Muscle layer of duodenum (tissue), 2 donors: ENCODE measurements around the gene LINGO3.
A peak's percentile ranks its signal among the peaks of the same experiment; 100 is the strongest.

Source experiments
- H3K27ac ChIP-seq: one replicate; pipeline ENCODE4 v1.7.0; 2013; ENCODE audit warnings: mild to moderate bottlenecking, low read length
- H3K27me3 ChIP-seq: one replicate; pipeline ENCODE4 v1.7.0; 2013; ENCODE audit warnings: low read depth, mild to moderate bottlenecking, control low read depth, low read length
- H3K36me3 ChIP-seq, 2 donors: one replicate each; pipeline ENCODE4 v1.7.0; 2013; ENCODE audit warnings: low read length in 2 of 2, control low read depth in 1 of 2, mild to moderate bottlenecking in 1 of 2; ENCODE audit not compliant: insufficient read depth in 2 of 2, control insufficient read depth in 1 of 2
- H3K4me1 ChIP-seq, 2 donors: one replicate each; pipeline ENCODE4 v1.7.0; 2013; ENCODE audit warnings: low read length in 2 of 2, mild to moderate bottlenecking in 2 of 2, control low read depth in 1 of 2, moderate library complexity in 1 of 2; ENCODE audit not compliant: insufficient read depth in 2 of 2, control insufficient read depth in 1 of 2
- H3K4me3 ChIP-seq, 2 donors: one replicate each; pipeline ENCODE4 v1.7.0; 2013; ENCODE audit warnings: low read length in 2 of 2, low read depth in 1 of 2, mild to moderate bottlenecking in 1 of 2
- H3K9me3 ChIP-seq, 2 donors: one replicate each; pipeline ENCODE4 v1.7.0; 2013; ENCODE audit warnings: low read length in 2 of 2, control low read depth in 1 of 2, mild to moderate bottlenecking in 1 of 2; ENCODE audit not compliant: control insufficient read depth in 1 of 2
- donor health status: healthy.

The LINGO3 gene

DNA sequence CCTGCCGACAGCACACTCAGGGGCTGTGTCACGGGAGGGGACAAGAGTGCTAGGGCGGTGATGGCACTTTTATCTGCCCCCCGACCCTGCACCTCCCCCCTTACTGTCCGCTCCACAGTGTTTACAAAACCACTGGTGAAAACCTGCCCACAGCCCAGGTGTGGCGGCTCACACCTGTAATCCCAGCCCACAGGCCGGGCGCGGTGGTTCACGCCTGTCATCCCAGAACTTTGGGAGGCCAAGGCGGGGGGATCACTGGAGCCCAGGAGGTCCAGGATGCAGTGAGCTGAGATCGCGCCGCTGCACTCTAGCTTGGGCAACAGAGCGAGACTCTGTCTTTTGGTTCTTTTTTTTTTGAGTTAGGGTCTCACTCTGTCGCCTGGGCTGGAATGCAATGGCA is 11.8 kb downstream of the LINGO3 start:
- H3K27me3 ChIP-seq: peaks cover 4% of the 10 kb centered on the region

GRCh38 chr19:2294687-2295335 is 13.1 kb downstream of the LINGO3 start:
- Histone ChIP-seq H3K4me1 (peaks cover 0 to 32% of the 10 kb centered on the region in 2 donors), H3K27ac (no peak overlapping the region), H3K36me3 (no peaks in the 10 kb centered on the region), H3K4me3 (peak overlapping the region in 1 of 2 donors; percentile 40), H3K27me3 (peaks cover 10% of the 10 kb centered on the region), H3K9me3 (no peaks in the 10 kb centered on the region)

More for the DNA sequence above, 11.8 kb downstream of the LINGO3 start:
- H3K36me3 ChIP-seq: no peaks in the 10 kb centered on the region
- H3K27ac ChIP-seq: no peak overlapping the region
- H3K4me3 ChIP-seq: no peak overlapping the region
- H3K4me1 ChIP-seq: peaks cover 0 to 19% of the 10 kb centered on the region in 2 donors
- no peaks in the 10 kb centered on the region for H3K9me3 ChIP-seq

GRCh38 chr19:2291185-2291751 is 16.7 kb downstream of the LINGO3 start:
- Histone ChIP-seq H3K27me3 (peaks cover 18% of the 10 kb centered on the region), H3K4me3 (peak overlapping the region in 1 of 2 donors; percentile 54), H3K27ac (no peak overlapping the region), H3K9me3 (no peaks in the 10 kb centered on the region), H3K4me1 (peaks cover 0 to 38% of the 10 kb centered on the region in 2 donors), H3K36me3 (no peaks in the 10 kb centered on the region)

- Histone ChIP-seq H3K27ac (no peak overlapping the region), H3K27me3 (peaks cover 18% of the 10 kb centered on the region), H3K36me3 (no peaks in the 10 kb centered on the region), H3K4me3 (peak overlapping the region; percentile 26 to 54), H3K9me3 (no peaks in the 10 kb centered on the region), H3K4me1 (peaks cover 0 to 38% of the 10 kb centered on the region in 2 donors)
These were observed 17.3 kb downstream of the LINGO3 start for GRCh38 chr19:2290441-2291184.

DNA sequence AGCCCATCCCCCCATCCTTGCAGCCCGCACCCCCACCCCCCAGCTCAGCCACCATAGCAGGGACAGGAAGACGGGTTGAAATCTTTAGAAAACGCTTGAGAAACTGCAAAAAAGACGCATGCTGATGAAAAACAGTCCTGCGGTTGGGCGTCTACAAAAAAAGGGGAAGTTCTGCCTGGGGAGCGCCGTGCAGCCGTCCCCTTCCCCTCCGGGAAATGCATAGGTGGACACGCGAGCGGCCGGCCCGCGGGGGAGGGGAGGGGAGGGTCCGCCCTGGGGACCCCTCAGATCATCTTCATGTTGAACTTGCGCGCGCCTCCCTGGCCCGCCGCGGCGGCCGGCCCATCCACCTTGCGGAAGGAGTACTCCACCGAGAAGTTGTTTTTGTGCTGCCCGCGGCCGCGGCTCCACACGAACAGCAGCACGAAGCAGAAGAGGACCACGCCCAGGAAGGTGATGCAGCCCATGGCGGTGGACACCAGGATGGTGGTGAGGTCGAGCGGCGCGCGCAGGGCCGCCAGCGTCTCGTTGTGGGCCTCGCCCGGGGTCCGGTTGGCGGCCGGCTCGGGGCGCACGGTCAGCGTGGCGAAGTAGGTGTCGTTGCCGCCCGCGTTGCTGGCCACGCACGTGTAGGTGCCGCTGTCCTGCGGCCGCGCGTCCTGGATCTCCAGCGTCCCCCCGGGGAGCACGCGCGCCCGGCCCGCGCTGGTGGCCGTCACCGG is 18.1 kb downstream of the LINGO3 start:
- no peaks in the 10 kb centered on the region for H3K36me3 ChIP-seq
- H3K4me1 ChIP-seq: peaks cover 0 to 36% of the 10 kb centered on the region in 2 donors
- H3K4me3 ChIP-seq: peak overlapping the region in 1 of 2 donors; percentile 54
- H3K27me3 ChIP-seq: peaks cover 18% of the 10 kb centered on the region
- H3K27ac ChIP-seq: no peak overlapping the region
- H3K9me3 ChIP-seq: no peaks in the 10 kb centered on the region

DNA sequence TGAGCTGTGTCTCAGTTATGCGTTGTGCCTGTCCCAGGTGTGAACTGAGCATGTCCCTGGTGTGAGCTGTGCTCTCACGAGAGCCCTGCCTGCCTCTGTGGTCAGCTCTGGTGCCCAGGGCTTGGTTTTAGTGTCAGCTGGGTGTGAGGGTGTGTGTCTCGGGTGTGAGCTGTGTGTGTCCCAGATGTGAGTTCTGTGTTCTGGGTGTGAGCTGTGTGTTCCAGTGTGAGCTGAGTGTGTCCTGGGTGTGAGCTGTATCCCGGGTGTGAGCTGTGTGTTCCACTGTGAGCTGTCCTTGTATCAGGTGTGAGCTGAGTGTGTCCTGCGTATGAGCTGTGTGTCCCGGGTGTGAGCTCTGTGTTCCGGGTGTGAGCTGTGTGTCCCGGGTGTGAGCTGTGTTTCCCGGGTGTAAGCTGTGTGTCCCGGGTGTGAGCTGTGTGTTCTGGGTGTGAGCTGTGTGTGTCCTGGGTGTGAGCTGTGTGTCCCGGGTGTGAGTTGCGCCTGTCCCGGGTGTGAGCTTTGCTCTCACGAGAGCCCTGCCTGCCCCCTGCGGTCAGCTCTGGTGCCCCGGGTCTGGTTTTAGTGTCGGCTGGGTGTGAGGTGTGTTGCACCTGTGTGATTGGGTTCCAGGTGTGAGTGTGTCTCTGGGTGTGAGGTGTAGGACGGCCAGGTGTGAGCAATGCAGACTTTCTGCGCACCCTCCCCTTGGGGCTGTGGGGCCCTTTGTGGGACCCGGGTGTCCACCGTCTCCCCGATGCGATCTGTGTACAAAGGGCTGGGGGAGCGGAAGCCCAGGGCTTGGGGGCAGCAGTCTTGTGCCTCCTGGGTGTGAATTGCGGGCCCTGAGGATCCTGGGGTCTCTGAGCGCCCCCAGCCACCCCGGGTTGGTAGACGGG is 18.9 kb downstream of the LINGO3 start:
- Histone ChIP-seq H3K9me3 (no peaks in the 10 kb centered on the region), H3K4me3 (peak overlapping the region in 1 of 2 donors; percentile 54), H3K36me3 (no peaks in the 10 kb centered on the region), H3K4me1 (peaks cover 0 to 28% of the 10 kb centered on the region in 2 donors), H3K27ac (no peak overlapping the region), H3K27me3 (peaks cover 18% of the 10 kb centered on the region)

DNA sequence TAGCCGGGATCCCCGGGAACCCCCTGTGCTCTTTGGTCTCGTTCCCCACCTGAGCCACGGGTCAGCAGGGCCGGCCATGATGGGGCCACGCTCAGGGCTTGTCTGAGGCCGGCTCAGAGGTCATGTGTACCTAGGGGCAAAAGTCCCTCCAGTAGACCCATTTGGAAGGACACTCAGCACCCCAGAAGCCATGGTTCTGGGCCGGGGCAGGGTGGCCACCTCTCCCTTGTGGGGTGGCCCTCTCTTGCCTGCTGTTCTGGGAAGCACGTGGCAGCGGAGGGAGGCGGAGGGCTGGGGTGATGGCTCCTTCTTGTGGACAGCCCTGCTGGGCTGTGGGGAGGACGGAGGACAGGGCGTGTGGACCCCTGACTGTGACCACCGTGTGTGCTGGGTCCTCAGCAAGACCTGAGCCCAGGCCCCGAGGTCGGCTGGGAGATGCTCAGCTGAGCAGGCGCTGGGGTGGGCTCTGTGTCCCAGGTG is 19.6 kb downstream of the LINGO3 start:
- no peaks in the 10 kb centered on the region for H3K36me3 ChIP-seq
- H3K4me1 ChIP-seq: peaks cover 0 to 26% of the 10 kb centered on the region in 2 donors
- H3K4me3 ChIP-seq: no peak overlapping the region
- no peaks in the 10 kb centered on the region for H3K9me3 ChIP-seq
- H3K27me3 ChIP-seq: peaks cover 14% of the 10 kb centered on the region
- no peak overlapping the region for H3K27ac ChIP-seq

GRCh38 chr19:2287585-2288337 is 20.2 kb downstream of the LINGO3 start:
- Histone ChIP-seq H3K27me3 (peaks cover 14% of the 10 kb centered on the region), H3K4me1 (peaks cover 0 to 26% of the 10 kb centered on the region in 2 donors), H3K27ac (no peak overlapping the region), H3K36me3 (no peaks in the 10 kb centered on the region), H3K9me3 (no peaks in the 10 kb centered on the region), H3K4me3 (no peak overlapping the region)

- Histone ChIP-seq H3K4me3 (no peak overlapping the region), H3K9me3 (no peaks in the 10 kb centered on the region), H3K4me1 (peaks cover 0 to 31% of the 10 kb centered on the region in 2 donors), H3K36me3 (no peaks in the 10 kb centered on the region), H3K27ac (no peak overlapping the region), H3K27me3 (peaks cover 14% of the 10 kb centered on the region)
These were observed 21.4 kb downstream of the LINGO3 start for GRCh38 chr19:2286402-2287140.
